Measurements from ENCODE around the gene PLSCR1.

DNA sequence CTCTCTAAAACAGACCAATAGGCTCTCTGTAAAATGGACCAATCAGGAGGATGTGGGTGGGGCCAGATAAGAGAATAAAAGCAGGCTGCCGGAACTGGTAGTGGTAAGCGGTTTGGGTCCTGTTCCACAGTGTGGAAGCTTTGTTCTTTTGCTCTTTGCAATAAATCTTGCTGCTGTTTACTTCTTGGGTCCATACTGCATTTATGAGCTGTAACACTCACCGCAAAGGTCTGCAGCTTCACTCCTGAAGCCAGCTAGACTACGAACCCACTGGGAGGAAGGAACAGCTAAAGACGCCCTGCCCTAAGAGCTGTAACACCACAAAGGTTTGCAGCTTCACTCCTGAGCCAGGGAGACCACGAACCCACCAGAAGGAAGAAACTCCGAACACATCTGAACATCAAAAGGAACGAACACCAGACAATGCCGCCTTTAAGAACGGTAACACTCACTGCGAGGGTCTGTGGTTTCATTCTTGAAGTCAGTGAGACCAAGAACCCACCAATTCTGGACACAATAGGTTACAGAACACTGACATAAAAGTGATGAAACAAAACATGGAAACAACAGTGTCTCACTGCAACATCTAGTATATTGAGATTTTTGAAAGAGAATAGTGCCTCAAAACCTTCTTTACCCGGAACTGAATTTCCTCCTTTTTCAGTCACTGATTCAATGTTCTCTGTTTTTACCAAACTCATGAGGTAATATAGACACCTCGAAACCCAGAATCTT, 46.2 kb downstream of the PLSCR1 start:
- TF ChIP-seq, protein P1, sequence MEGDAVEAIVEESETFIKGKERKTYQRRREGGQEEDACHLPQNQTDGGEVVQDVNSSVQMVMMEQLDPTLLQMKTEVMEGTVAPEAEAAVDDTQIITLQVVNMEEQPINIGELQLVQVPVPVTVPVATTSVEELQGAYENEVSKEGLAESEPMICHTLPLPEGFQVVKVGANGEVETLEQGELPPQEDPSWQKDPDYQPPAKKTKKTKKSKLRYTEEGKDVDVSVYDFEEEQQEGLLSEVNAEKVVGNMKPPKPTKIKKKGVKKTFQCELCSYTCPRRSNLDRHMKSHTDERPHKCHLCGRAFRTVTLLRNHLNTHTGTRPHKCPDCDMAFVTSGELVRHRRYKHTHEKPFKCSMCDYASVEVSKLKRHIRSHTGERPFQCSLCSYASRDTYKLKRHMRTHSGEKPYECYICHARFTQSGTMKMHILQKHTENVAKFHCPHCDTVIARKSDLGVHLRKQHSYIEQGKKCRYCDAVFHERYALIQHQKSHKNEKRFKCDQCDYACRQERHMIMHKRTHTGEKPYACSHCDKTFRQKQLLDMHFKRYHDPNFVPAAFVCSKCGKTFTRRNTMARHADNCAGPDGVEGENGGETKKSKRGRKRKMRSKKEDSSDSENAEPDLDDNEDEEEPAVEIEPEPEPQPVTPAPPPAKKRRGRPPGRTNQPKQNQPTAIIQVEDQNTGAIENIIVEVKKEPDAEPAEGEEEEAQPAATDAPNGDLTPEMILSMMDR (conservative IDR thresholded peaks at IDR 0.05) = no peak
- TF ChIP-seq EZH2 (IDR thresholded peaks at IDR 0.05; ENCODE audit: low read depth) = no peak

Data from PC-9 (cell line).